NB4 (cell line): ENCODE measurements around the gene MICU1.

Experiments used
- CTCF ChIP-seq: IDR thresholded peaks from one replicate; pipeline ENCODE4 v1.5.1; 2012; ENCODE audit warnings: low read depth, low read length
- MAX ChIP-seq: IDR thresholded peaks from 2 replicates; pipeline ENCODE4 v1.6.1; 2011; ENCODE audit warnings: low read depth, low read length
- MYC ChIP-seq: IDR thresholded peaks from 2 replicates; pipeline ENCODE4 v1.6.1; 2011; ENCODE audit warnings: low read depth, low read length
- POLR2A ChIP-seq: IDR thresholded peaks from 2 replicates; pipeline ENCODE4 v1.6.1; 2011; ENCODE audit warnings: mild to moderate bottlenecking; ENCODE audit not compliant: insufficient read length; ENCODE audit errors: extremely low read depth

GRCh38 chr10:72517244-72517643 is 108.6 kb downstream of the MICU1 start:
- no peak for TF ChIP-seq CTCF
- no peak for TF ChIP-seq POLR2A
- TF ChIP-seq MYC = no peak
- no peak for TF ChIP-seq MAX
